ENCODE data around the gene TGFBI.

GRCh38 chr5:136028782-136029742 is at the start of gene TGFBI:
- peak in 1 of 6 experiments; percentile 12 for TF ChIP-seq CTCF (IDR thresholded peaks at IDR 0.05)
- TF ChIP-seq POLR2A (IDR thresholded peaks at IDR 0.05), result peak in 1 of 4 donors; percentile 77
- TF ChIP-seq EP300 (IDR thresholded peaks at IDR 0.05), result no peak
- TF ChIP-seq POLR2AphosphoS5 (IDR thresholded peaks at IDR 0.05), result peak in 1 of 2 donors; percentile 80

Data from upper lobe of left lung (tissue), 4 donors.